Activated CD4-positive, alpha-beta memory T cell treated with anti-CD3 and anti-CD28 coated beads for 36 hours (primary cell): ENCODE data around the gene FADS1. TPM values are rescaled to one million over a fixed set of nuclear protein-coding genes. Genes with fewer than 3 reads are reported as not detected.

Experiments used
- CTCF ChIA-PET: fragments of 350-600 bp; sonication (Branson Sonifier 250); formaldehyde crosslinking; loops from one replicate; lab custom pipeline; 2021; ENCODE audit warnings: antibody characterized with exemption, inconsistent platforms; lab: Charles Lee
- POLR2A ChIA-PET: fragments of 350-600 bp; sonication (Branson Sonifier 250); formaldehyde crosslinking; loops from one replicate; lab custom pipeline; 2021; ENCODE audit warnings: antibody characterized with exemption; lab: Charles Lee
- DNase-seq: peaks from one replicate; pipeline ENCODE4 v3.0.0-alpha.2; 2020
- H3K27ac Mint-ChIP-seq: one replicate; pipeline ENCODE4 v1.8.0; 2021; ENCODE audit warnings: mixed read lengths
- H3K27me3 Mint-ChIP-seq: one replicate; pipeline ENCODE4 v1.8.0; 2021; ENCODE audit warnings: mixed read lengths
- H3K36me3 Mint-ChIP-seq: one replicate; pipeline ENCODE4 v1.8.0; 2021; ENCODE audit warnings: mixed read lengths
- H3K4me1 Mint-ChIP-seq: one replicate; pipeline ENCODE4 v1.8.0; 2021; ENCODE audit warnings: low read depth, mixed read lengths
- H3K4me3 Mint-ChIP-seq: one replicate; pipeline ENCODE4 v1.8.0; 2021; ENCODE audit warnings: mild to moderate bottlenecking, mixed read lengths
- H3K9me3 Mint-ChIP-seq: one replicate; pipeline ENCODE4 v1.8.0; 2021; ENCODE audit warnings: mixed read lengths
- intact Hi-C: fragments of 100-400 bp; cut with micrococcal nuclease; formaldehyde crosslinking; loops from one replicate; pipeline ENCODE4 v1.15.1; 2023
- total RNA-seq, 2 experiments: library from RNA; stranded (reverse); gene quantifications; one replicate each; pipeline ENCODE4 v1.2.3, GENCODE V29; 2021

FADS1 gene
- total RNA-seq, 2 experiments from 2014 or later = 24.9 to 26.5 TPM

DNA sequence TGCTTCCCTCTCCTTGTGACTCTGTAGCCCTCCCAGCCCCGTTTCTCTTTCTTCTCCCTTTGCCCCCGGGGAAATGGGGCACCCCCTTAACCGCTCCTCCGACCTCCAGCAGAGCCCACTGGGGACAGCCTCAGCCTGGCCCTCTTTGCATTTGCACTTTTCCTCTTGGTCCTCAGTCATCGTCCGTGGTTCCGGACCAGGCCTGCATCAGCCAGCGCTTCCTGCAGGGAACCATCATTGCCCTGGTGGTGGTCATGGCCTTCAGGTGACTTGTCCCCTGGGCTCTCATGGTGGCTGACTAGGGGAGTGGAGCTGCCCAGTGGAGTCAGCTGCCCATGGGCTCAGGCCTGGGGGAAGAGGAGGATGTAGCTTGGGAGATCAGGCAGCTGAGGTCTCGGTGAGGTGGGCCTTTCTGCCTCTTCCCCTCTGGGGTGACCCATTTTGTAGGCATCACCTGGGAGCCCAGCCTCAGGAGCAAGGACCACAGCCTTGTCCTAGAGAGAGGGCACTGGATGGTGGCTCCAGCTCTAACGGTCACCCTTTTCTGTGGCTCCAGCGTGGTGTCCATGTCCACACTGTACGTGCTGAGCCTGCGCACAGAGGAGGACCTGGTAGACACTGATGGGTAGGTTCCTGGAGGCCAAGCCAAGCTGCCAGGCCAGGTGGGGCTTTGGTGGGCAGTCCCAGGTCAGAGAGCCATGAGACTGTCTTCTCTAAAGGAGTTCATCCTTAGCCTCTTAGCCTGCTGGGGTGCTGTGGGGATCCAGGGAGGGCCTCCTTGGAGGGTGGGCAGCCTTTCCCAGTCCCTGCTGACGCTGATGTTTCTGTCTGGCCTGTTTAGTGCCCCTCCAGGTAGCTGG is 36.9 kb downstream of the FADS1 start:
- CTCF ChIA-PET = interaction anchor here (0.9 to 1.5 kb wide), 2 partner anchors 46 to 328 kb away, joined by 3 to 4 read pairs; no protein-coding TSS in a partner anchor
- DNase-seq = no peak
- Mint-ChIP-seq H3K9me3 (no peaks in the 10 kb centered on the region), H3K4me3 (no peak overlapping the region), H3K27ac (no peak overlapping the region), H3K36me3 (peaks cover 8% of the 10 kb centered on the region), H3K27me3 (peaks cover 2% of the 10 kb centered on the region), H3K4me1 (peaks cover 5% of the 10 kb centered on the region)
- POLR2A ChIA-PET = interaction anchor here (0.9 to 1.2 kb wide), 2 partner anchors 8 to 13 kb away, joined by 3 read pairs; partner anchors contain the start of genes FEN1 and TMEM258
- intact Hi-C loops = no loop called here

DNA sequence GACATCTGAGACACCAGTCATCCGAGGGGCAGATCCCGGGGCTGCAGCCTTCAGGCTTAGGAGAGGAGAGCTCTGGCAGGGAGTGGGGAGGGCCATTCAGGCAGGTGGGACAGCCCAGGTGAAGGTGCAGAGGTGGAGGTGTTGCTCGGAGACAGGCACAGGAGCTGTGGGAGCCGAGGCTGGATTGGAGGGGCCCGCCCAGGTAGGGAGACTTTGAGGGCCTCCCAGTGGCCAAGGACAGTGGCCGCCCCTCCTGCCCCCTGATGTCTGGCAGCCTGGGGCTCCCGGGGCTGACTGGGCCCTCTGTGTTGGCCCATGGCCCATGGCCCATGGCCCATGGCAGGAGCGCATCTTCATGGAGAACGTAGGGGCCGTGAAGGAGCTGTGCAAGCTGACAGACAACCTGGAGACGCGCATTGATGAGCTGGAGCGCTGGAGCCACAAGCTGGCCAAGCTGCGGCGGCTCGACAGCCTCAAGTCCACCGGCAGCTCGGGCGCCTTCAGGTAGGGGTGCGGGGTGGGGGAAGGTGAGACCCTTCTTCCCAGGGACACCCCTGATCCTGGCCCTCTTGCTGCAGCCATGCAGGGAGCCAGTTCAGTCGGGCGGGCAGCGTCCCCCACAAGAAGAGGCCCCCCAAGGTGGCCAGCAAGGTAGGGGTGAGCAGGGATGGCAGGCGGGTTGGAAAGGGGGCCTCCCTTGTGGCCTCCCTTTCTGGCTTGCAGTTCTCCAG is 37.7 kb downstream of the FADS1 start:
- Mint-ChIP-seq H3K36me3 (peaks cover 3% of the 10 kb centered on the region), H3K27me3 (peaks cover 2% of the 10 kb centered on the region), H3K4me3 (no peak overlapping the region), H3K9me3 (no peaks in the 10 kb centered on the region), H3K4me1 (peaks cover 5% of the 10 kb centered on the region), H3K27ac (no peak overlapping the region)
- CTCF ChIA-PET = interaction anchor here (0.9 to 1.1 kb wide), 2 partner anchors 30 to 329 kb away, joined by 3 read pairs; no protein-coding TSS in a partner anchor
- no peak for DNase-seq
- POLR2A ChIA-PET = interaction anchor here (0.9 kb wide), 1 partner anchor 9 kb away, joined by 3 read pairs; no protein-coding TSS in a partner anchor
- intact Hi-C loops = no loop called here

DNA sequence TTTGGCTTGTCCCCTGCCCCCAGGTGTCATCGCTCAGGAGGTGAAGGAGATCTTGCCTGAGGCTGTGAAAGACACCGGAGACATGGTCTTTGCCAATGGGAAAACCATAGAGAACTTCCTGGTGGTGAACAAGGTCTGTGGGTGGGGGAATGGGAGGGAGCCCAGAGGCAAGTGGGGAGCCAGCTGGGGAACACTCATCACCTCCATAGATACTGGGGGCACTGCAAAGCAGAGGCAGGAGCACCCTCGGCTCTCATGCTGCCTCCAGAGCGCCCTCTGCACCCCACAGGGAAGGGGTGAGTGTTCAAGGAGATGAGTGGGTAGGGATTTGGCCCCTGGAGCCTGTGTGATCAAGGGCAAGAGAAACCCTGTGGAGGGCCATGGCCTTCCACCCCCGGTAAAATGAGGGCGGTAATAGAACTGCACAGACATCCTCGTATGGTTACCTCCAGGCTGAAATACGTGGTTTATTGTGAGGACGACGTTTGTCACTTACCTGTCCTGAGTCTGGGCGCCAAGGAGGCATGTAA is 38.4 kb downstream of the FADS1 start:
- no peak for DNase-seq
- H3K27me3 Mint-ChIP-seq = peaks cover 2% of the 10 kb centered on the region
- ChIA-PET POLR2A (no interaction called here), CTCF (interaction anchor here (1.1 to 1.9 kb wide), 2 partner anchors 9 to 29 kb away, joined by 3 to 8 read pairs; no protein-coding TSS in a partner anchor)
- H3K27ac Mint-ChIP-seq = no peak overlapping the region
- H3K4me1 Mint-ChIP-seq = peaks cover 5% of the 10 kb centered on the region
- H3K4me3 Mint-ChIP-seq = peak overlapping the region; percentile 5
- H3K36me3 Mint-ChIP-seq = no peaks in the 10 kb centered on the region
- H3K9me3 Mint-ChIP-seq = no peaks in the 10 kb centered on the region
- intact Hi-C loops = no loop called here

DNA sequence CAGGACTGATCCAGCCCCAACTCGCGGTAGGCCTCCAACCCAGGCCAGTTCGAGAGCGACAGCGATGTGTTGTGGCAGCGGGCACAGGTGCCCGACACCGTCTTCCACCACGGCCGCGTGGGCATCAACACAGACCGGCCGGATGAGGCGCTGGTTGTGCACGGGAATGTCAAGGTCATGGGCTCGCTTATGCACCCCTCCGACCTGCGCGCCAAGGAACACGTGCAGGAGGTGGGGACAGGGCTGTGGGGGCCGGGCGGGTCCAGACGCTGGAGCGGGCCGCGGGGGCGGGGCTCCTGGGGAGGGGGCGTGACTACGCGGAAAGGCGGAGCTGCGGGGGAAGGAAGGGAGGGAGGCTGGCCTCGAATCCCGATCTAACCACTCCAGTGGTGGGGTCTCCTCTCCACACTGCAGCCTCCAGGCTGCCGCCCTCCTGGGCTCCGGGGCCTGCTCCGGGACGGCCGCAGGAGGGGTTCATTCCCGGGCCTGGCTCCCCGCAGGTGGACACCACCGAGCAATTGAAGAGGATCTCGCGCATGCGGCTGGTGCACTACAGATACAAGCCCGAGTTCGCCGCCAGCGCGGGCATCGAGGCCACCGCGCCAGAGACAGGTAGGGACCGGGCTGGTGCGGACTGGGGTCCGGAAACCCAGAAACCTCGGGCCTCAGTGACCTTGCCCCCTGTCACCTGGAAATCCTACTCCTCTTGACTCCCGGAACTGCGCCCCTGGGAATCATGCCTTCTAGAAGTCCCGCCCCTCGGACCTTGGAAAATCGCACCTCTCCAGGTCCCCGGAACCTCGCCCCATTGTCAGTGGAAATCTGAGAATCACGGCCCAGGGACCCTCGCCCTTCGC is 39.3 kb downstream of the FADS1 start:
- H3K4me1 Mint-ChIP-seq = peaks cover 8% of the 10 kb centered on the region
- ChIA-PET CTCF (interaction anchor here (0.7 to 1.9 kb wide), 3 partner anchors 10 to 20 kb away, joined by 3 to 8 read pairs (median 5); no protein-coding TSS in a partner anchor), POLR2A (interaction anchor here (0.7 kb wide), 1 partner anchor 10 kb away, joined by 3 read pairs; no protein-coding TSS in a partner anchor)
- H3K9me3 Mint-ChIP-seq = no peaks in the 10 kb centered on the region
- intact Hi-C loops = loop anchor here (2.0 kb wide), 1 partner anchor 21 kb away; no protein-coding TSS in a partner anchor
- peak; percentile 65 for DNase-seq
- peaks cover 2% of the 10 kb centered on the region for H3K27me3 Mint-ChIP-seq
- peak overlapping the region; percentile 8 for H3K4me3 Mint-ChIP-seq
- no peaks in the 10 kb centered on the region for H3K36me3 Mint-ChIP-seq
- H3K27ac Mint-ChIP-seq = no peak overlapping the region

DNA sequence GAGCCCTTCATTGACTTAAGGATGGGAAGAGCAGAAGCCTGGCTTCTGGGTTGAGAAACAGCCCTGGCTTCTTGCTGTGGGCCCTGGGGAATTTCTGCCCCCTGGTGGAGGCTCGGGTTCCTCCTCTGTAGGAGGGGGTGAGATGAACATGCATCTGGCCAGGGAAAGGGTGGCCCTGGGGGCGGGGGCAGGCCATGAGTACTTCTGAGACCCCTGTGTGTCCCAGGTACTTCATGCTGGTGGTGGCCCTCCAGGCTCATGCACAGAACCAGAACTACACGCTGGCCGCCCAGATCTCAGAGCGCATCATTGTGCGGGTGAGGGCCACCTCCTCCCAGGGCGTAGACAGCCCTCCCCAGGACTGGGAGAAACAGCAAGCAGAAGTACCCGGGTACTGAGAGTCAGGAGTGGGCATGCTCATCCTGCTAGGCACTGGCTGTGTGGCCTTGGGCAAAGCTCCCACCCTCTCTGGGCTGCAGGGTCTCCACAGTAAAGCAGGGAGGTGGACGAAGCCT is 40.2 kb downstream of the FADS1 start:
- ChIA-PET CTCF (interaction anchor here (0.7 to 1.9 kb wide), 4 partner anchors 9 to 27 kb away, joined by 3 to 8 read pairs (median 4); no protein-coding TSS in a partner anchor), POLR2A (interaction anchor here (0.7 kb wide), 1 partner anchor 9 kb away, joined by 3 read pairs; no protein-coding TSS in a partner anchor)
- Mint-ChIP-seq H3K4me1 (peaks cover 9% of the 10 kb centered on the region), H3K4me3 (peak overlapping the region; percentile 39), H3K9me3 (no peaks in the 10 kb centered on the region), H3K36me3 (no peaks in the 10 kb centered on the region), H3K27me3 (peaks cover 2% of the 10 kb centered on the region), H3K27ac (no peak overlapping the region)
- DNase-seq = peak; percentile 81
- intact Hi-C loops = loop anchor here (2.0 kb wide), 1 partner anchor 20 kb away; no protein-coding TSS in a partner anchor

DNA sequence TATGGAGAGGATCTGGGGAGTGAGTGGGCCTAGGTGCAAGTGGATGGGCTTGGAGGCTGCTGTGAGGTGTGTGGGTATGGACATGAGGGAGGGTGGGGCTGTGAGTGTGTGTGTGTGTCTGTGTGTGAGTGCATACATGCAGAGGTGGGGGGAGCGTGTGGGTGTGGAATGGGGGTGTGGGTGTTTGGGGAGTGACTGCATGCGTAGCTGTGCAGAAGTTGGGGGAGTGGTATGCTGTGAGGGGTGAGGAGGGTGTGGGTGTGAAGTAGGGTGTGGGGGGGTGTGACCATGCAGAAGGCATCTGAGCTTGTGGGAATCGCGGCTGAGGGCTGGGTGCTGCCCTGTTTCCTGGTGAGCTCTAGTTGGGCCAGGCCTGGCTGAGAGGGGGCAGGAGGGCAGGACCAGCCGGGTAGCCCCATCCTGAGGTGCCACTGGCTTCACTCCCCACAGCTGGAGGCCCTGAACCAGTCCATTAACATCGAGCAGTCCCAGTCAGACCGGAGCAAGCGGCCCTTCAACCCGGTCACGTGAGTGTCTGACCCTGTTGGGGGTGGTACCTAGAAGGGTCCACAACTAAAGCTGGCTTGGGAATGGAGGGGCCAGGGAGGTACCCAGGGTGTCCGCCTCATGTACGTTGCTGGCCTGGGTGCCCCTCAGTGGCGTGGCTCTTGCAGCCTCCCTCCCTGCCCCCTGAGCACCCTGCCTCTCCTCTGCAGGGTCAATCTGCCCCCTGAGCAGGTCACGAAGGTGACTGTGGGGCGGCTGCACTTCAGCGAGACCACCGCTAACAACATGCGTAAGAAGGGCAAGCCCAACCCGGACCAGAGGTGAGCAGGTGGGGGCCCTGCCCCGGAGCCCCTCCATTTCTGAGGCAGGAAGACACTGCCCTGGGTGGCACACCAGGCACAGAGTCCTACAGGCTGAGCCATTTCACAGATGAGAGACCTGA is 40.9 kb downstream of the FADS1 start:
- Mint-ChIP-seq H3K4me1 (peaks cover 9% of the 10 kb centered on the region), H3K27me3 (peaks cover 2% of the 10 kb centered on the region), H3K36me3 (no peaks in the 10 kb centered on the region), H3K27ac (no peak overlapping the region), H3K4me3 (no peak overlapping the region), H3K9me3 (no peaks in the 10 kb centered on the region)
- CTCF ChIA-PET = interaction anchor here (0.6 to 1.9 kb wide), 8 partner anchors 9 to 54 kb away, joined by 3 to 10 read pairs (median 4); no protein-coding TSS in a partner anchor
- intact Hi-C loops = loop anchor here (2.0 kb wide), 1 partner anchor 19 kb away; no protein-coding TSS in a partner anchor
- DNase-seq = no peak
- POLR2A ChIA-PET = no interaction called here

DNA sequence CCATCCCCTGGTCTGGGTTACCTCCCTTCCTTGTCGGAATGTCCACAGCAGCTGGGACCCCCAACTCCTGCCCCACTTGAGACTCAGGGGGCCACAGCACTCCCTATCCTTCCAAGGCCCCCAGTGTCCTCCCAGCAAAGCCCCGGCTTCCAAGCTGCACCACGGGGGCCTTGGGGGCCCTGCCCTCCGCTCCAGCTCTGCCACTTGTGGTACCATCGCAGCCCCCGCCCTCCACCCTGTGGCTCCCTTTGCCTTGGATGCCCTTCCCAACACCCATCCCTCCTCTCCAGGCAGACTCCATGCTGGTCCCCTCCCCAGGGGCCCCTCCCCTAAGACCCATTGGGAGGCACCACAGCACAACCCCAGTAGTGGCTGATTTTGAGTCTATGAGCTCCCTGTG is 41.7 kb downstream of the FADS1 start:
- H3K4me1 Mint-ChIP-seq = peaks cover 9% of the 10 kb centered on the region
- H3K27me3 Mint-ChIP-seq = peaks cover 2% of the 10 kb centered on the region
- no peaks in the 10 kb centered on the region for H3K9me3 Mint-ChIP-seq
- ChIA-PET POLR2A (no interaction called here), CTCF (interaction anchor here (0.6 to 1.7 kb wide), 7 partner anchors 8 to 53 kb away, joined by 3 to 10 read pairs (median 4); no protein-coding TSS in a partner anchor)
- H3K36me3 Mint-ChIP-seq = no peaks in the 10 kb centered on the region
- DNase-seq = no peak
- intact Hi-C loops = no loop called here
- H3K4me3 Mint-ChIP-seq = no peak overlapping the region
- H3K27ac Mint-ChIP-seq = no peak overlapping the region

DNA sequence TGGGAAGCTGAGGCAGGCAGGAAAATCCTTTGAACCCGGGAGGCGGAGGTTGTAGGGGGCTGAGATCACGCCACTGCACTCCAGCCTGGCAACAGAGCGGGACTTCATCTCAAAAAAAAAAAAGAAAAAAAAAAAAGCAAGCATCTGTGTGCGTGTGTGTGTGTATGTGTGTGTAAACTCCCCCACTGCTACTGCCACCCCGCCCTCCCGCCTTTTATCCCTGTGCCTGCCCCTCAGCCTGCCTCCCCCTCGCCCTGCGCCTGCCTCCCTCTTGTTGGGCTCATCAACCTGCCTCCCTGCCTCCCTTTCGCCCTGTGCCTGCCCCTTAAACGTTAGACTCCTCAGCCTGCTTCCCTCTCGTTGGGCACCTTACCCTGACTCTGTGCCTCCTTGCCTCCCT is 42.4 kb downstream of the FADS1 start:
- no peaks in the 10 kb centered on the region for H3K9me3 Mint-ChIP-seq
- H3K4me3 Mint-ChIP-seq = no peak overlapping the region
- peaks cover 2% of the 10 kb centered on the region for H3K27me3 Mint-ChIP-seq
- H3K27ac Mint-ChIP-seq = no peak overlapping the region
- DNase-seq = no peak
- no peaks in the 10 kb centered on the region for H3K36me3 Mint-ChIP-seq
- CTCF ChIA-PET = interaction anchor here (1.7 kb wide), 1 partner anchor 8 kb away, joined by 4 read pairs; no protein-coding TSS in a partner anchor
- H3K4me1 Mint-ChIP-seq = peaks cover 9% of the 10 kb centered on the region
- POLR2A ChIA-PET = no interaction called here
- intact Hi-C loops = no loop called here

DNA sequence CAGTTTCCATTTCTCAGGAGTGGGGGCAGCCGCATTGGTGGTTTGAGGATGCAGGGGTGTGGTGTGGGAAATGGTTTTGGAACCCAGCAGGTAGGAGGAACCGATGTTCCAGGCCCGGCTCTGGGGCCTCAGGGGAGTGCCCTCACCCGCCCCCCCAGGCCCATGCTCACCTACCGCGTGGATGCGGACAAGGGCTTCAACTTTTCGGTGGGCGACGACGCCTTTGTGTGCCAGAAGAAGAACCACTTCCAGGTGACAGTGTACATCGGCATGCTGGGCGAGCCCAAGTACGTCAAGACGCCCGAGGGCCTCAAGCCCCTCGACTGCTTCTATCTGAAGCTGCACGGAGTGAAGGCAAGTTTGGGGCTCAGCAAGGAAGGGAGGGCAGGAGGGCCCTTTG is 43.0 kb downstream of the FADS1 start:
- Mint-ChIP-seq H3K36me3 (no peaks in the 10 kb centered on the region), H3K27ac (no peak overlapping the region), H3K27me3 (peaks cover 2% of the 10 kb centered on the region), H3K9me3 (no peaks in the 10 kb centered on the region), H3K4me1 (peaks cover 9% of the 10 kb centered on the region), H3K4me3 (no peak overlapping the region)
- POLR2A ChIA-PET = no interaction called here
- CTCF ChIA-PET = no interaction called here
- intact Hi-C loops = no loop called here
- no peak for DNase-seq

DNA sequence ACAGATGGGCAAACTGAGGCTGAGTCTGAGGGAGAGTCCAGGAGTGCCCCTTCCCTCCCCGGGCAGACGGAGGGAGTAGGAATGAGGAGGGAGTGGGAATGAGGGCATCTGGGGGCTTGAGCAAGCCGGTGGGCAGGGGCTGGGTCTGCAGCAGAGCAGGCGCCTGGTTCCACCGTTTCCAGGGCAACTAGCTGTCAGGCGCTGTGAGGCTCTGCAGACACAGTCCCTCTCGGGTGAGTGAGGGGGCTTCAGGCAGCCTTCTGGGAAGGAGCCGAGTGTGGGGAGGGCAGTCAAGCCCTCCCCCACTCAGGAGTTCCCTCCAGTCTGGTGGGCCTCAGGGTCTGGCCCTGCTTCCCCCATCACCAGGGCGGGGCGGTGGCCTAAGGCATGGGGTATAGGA is 43.4 kb downstream of the FADS1 start:
- H3K27ac Mint-ChIP-seq = no peak overlapping the region
- DNase-seq = no peak
- no peaks in the 10 kb centered on the region for H3K9me3 Mint-ChIP-seq
- POLR2A ChIA-PET = no interaction called here
- H3K36me3 Mint-ChIP-seq = no peaks in the 10 kb centered on the region
- no peak overlapping the region for H3K4me3 Mint-ChIP-seq
- intact Hi-C loops = no loop called here
- peaks cover 9% of the 10 kb centered on the region for H3K4me1 Mint-ChIP-seq
- CTCF ChIA-PET = no interaction called here
- H3K27me3 Mint-ChIP-seq = peaks cover 2% of the 10 kb centered on the region
